ENCODE data around the gene OR5AU1. TPM values are rescaled to one million over a fixed set of nuclear protein-coding genes. Genes with fewer than 3 reads are reported as not detected.

OR5AU1 gene
- total and polyA plus RNA-seq, 2 of the 13 experiments (the other 11 are each of a cell fraction or from before 2014, with no cell fraction given) = not detected

DNA sequence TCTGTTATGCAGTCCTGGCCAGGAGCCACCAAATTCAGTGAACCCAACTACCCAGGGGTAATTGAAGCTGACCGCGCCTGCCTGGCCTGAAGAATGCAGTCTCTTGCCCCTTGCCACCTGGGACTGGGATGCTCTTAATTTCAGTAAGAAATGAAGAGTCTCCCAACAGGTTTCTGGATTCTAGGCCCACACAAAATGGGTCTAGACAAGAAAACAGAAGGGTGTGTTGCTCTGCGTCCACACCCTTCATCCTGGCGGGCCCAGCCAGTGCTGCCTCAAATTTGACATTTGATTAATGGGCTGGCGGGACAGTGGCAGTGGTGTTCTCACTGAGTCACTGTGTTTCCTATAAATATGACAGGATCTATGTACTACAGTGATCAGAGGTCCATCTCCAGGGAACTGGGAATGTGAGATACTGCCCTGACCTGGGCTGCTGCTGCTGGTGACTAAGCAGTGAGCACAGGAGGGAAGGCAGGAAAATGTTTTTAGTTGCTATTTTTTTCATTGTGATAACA, 48.5 kb downstream of the OR5AU1 start (continued):
- TF ChIP-seq, protein P1, sequence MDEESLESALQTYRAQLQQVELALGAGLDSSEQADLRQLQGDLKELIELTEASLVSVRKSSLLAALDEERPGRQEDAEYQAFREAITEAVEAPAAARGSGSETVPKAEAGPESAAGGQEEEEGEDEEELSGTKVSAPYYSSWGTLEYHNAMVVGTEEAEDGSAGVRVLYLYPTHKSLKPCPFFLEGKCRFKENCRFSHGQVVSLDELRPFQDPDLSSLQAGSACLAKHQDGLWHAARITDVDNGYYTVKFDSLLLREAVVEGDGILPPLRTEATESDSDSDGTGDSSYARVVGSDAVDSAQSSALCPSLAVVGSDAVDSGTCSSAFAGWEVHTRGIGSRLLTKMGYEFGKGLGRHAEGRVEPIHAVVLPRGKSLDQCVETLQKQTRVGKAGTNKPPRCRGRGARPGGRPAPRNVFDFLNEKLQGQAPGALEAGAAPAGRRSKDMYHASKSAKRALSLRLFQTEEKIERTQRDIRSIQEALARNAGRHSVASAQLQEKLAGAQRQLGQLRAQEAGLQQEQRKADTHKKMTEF (CRISPR knock-in tag; IDR thresholded peaks at IDR 0.05) = no peak
- TF ChIP-seq, protein P2, sequence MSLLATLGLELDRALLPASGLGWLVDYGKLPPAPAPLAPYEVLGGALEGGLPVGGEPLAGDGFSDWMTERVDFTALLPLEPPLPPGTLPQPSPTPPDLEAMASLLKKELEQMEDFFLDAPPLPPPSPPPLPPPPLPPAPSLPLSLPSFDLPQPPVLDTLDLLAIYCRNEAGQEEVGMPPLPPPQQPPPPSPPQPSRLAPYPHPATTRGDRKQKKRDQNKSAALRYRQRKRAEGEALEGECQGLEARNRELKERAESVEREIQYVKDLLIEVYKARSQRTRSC (CRISPR knock-in tag; IDR thresholded peaks at IDR 0.05; ENCODE audit: low read depth) = 0 out of 2 replicates have a peak, but pooled peaks have one; percentile 9
- TF ChIP-seq ZNF224 (CRISPR knock-in tag; IDR thresholded peaks at IDR 0.05) = 0 out of 2 replicates have a peak, but pooled peaks have one; percentile 39
- no peak for TF ChIP-seq SUZ12 (IDR thresholded peaks at IDR 0.05; ENCODE audit: low read depth, low read length)
- peak; percentile 41; the same call in 1 of the 2 replicates for TF ChIP-seq NKX3-1 (CRISPR knock-in tag; IDR thresholded peaks at IDR 0.05)
- TF ChIP-seq KLF11 (CRISPR knock-in tag; IDR thresholded peaks at IDR 0.05) = peak; percentile 2; the same call in 1 of the 2 replicates
- TF ChIP-seq, protein P3, sequence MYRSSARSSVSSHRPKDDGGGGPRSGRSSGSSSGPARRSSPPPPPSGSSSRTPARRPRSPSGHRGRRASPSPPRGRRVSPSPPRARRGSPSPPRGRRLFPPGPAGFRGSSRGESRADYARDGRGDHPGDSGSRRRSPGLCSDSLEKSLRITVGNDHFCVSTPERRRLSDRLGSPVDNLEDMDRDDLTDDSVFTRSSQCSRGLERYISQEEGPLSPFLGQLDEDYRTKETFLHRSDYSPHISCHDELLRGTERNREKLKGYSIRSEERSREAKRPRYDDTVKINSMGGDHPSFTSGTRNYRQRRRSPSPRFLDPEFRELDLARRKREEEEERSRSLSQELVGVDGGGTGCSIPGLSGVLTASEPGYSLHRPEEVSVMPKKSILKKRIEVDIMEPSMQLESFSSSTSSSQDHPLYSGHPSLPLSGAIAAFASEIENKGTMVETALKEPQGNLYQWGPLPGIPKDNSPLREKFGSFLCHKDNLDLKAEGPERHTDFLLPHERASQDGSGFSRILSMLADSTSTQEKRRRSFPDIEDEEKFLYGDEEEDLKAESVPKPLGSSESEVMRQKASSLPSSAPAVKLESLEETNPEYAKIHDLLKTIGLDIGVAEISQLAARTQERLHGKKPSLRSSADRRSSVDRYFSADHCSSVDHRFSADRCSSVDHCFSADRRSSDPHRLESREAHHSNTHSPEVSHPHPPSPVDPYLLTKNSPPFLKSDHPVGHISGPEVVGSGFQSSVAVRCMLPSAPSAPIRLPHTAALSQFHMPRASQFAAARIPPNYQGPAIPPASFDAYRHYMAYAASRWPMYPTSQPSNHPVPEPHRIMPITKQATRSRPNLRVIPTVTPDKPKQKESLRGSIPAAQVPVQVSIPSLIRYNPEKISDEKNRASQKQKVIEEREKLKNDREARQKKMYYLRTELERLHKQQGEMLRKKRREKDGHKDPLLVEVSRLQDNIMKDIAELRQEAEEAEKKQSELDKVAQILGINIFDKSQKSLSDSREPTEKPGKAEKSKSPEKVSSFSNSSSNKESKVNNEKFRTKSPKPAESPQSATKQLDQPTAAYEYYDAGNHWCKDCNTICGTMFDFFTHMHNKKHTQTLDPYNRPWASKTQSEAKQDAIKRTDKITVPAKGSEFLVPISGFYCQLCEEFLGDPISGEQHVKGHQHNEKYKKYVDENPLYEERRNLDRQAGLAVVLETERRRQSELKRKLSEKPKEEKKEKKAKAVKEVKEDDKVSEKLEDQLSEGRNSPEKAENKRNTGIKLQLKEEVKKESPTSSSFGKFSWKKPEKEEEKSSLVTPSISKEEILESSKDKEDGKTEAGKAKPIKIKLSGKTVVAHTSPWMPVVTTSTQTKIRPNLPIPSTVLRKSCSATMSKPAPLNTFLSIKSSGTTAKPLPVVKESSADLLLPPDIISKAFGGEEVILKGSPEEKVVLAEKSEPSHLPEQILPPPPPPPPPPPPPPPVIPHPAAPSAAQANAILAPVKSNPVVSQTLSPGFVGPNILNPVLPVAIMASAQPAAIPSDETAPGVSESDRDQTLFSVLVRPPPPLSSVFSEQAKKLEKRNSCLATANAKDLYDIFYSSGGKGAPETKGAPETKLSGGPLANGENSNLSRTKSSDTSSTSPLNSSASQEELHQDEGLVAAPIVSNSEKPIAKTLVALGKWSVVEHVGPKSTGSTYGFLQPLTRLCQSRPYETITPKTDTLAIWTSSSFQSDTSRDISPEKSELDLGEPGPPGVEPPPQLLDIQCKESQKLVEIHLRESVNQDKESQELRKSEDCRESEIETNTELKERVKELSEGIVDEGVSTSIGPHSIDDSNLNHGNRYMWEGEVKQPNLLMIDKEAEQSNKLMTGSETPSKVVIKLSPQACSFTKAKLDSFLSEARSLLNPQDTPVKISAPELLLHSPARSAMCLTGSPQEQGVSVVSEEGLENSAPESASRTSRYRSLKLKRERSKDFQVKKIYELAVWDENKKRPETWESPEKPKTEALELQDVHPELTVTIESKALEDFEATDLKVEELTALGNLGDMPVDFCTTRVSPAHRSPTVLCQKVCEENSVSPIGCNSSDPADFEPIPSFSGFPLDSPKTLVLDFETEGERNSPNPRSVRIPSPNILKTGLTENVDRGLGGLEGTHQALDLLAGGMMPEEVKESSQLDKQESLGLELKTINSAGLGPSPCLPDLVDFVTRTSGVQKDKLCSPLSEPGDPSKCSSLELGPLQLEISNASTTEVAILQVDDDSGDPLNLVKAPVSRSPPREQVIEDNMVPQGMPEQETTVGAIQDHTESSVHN (CRISPR knock-in tag; IDR thresholded peaks at IDR 0.05) = no peak
- TF ChIP-seq POLR2A (IDR thresholded peaks at IDR 0.05; ENCODE audit: insufficient read depth in 1 of 2, low read depth in 2 of 2, low read length in 2 of 2) = no peak
- no peak for TF ChIP-seq GTF2F1 (IDR thresholded peaks at IDR 0.05; ENCODE audit: low read length)
- TF ChIP-seq, protein P4, sequence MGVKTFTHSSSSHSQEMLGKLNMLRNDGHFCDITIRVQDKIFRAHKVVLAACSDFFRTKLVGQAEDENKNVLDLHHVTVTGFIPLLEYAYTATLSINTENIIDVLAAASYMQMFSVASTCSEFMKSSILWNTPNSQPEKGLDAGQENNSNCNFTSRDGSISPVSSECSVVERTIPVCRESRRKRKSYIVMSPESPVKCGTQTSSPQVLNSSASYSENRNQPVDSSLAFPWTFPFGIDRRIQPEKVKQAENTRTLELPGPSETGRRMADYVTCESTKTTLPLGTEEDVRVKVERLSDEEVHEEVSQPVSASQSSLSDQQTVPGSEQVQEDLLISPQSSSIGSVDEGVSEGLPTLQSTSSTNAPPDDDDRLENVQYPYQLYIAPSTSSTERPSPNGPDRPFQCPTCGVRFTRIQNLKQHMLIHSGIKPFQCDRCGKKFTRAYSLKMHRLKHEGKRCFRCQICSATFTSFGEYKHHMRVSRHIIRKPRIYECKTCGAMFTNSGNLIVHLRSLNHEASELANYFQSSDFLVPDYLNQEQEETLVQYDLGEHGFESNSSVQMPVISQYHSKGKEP (CRISPR knock-in tag; IDR thresholded peaks at IDR 0.05) = 0 out of 2 replicates have a peak, but pooled peaks have one; percentile 19
- peak; percentile 45 for TF ChIP-seq HOXA3 (CRISPR knock-in tag; IDR thresholded peaks at IDR 0.05)
- TF ChIP-seq GZF1 (CRISPR knock-in tag; IDR thresholded peaks at IDR 0.05) = 0 out of 2 replicates have a peak, but pooled peaks have one; percentile 6
- TF ChIP-seq MAF1 (CRISPR knock-in tag; IDR thresholded peaks at IDR 0.05; ENCODE audit: borderline replicate concordance) = peak; percentile 35; the same call in 1 of the 2 replicates
- TF ChIP-seq ZNF468 (CRISPR knock-in tag; IDR thresholded peaks at IDR 0.05) = no peak
- peak; percentile 17; the same call in 1 of the 2 replicates for TF ChIP-seq YEATS4 (CRISPR knock-in tag; IDR thresholded peaks at IDR 0.05; ENCODE audit: borderline replicate concordance)
- 0 out of 2 replicates have a peak, but pooled peaks have one; percentile 16 for TF ChIP-seq NFYB (CRISPR knock-in tag; IDR thresholded peaks at IDR 0.05)
- TF ChIP-seq, protein P5, sequence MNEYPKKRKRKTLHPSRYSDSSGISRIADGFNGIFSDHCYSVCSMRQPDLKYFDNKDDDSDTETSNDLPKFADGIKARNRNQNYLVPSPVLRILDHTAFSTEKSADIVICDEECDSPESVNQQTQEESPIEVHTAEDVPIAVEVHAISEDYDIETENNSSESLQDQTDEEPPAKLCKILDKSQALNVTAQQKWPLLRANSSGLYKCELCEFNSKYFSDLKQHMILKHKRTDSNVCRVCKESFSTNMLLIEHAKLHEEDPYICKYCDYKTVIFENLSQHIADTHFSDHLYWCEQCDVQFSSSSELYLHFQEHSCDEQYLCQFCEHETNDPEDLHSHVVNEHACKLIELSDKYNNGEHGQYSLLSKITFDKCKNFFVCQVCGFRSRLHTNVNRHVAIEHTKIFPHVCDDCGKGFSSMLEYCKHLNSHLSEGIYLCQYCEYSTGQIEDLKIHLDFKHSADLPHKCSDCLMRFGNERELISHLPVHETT (CRISPR knock-in tag; conservative IDR thresholded peaks at IDR 0.05) = 0 out of 2 replicates have a peak, but pooled peaks have one; percentile 37
